H9 (cell line): Measurements from ENCODE around the gene CST9L. TPM values are rescaled to one million over a fixed set of nuclear protein-coding genes. Genes with fewer than 3 reads are reported as not detected.

Experiments
- DNase-seq: peaks from one replicate; pipeline ENCODE4 v3.0.0-alpha.2; 2017
- H2AFZ ChIP-seq: one replicate; pipeline ENCODE4 v1.6.1; 2013; ENCODE audit warnings: mild to moderate bottlenecking, low read length, control low read depth, moderate library complexity
- H2AK5ac ChIP-seq: 2 replicates; pipeline ENCODE4 v1.6.1; 2013; ENCODE audit warnings: low read length, control low read depth, mixed read lengths; ENCODE audit not compliant: insufficient read length
- H2BK120ac ChIP-seq: one replicate; pipeline ENCODE4 v1.6.1; 2013; ENCODE audit warnings: low read depth, mild to moderate bottlenecking, low read length, control low read depth, inconsistent platforms; ENCODE audit not compliant: poor library complexity, severe bottlenecking
- H2BK12ac ChIP-seq: 2 replicates; pipeline ENCODE4 v1.6.1; 2013; ENCODE audit warnings: low read length, control low read depth, mixed read lengths, low read depth; ENCODE audit not compliant: insufficient read length
- H2BK15ac ChIP-seq: 2 replicates; pipeline ENCODE4 v1.6.1; 2013; ENCODE audit warnings: low read depth, low read length, control low read depth
- H2BK20ac ChIP-seq: one replicate; pipeline ENCODE4 v1.6.1; 2013; ENCODE audit warnings: low read depth, mild to moderate bottlenecking, low read length, control low read depth, inconsistent platforms; ENCODE audit not compliant: poor library complexity, severe bottlenecking
- H2BK5ac ChIP-seq: 2 replicates; pipeline ENCODE4 v1.6.1; 2013; ENCODE audit warnings: low read length, control low read depth, mixed read lengths; ENCODE audit not compliant: insufficient read length
- H3K14ac ChIP-seq: 2 replicates; pipeline ENCODE4 v1.6.1; 2013; ENCODE audit warnings: low read length, control low read depth; ENCODE audit not compliant: insufficient read depth
- H3K18ac ChIP-seq: 2 replicates; pipeline ENCODE4 v1.6.1; 2013; ENCODE audit warnings: low read depth, mild to moderate bottlenecking, mixed read lengths, low read length, control low read depth; ENCODE audit not compliant: insufficient read length
- H3K23ac ChIP-seq: 2 replicates; pipeline ENCODE4 v1.6.1; 2013; ENCODE audit warnings: low read length, control low read depth, mixed read lengths, low read depth; ENCODE audit not compliant: insufficient read length
- H3K23me2 ChIP-seq: 2 replicates; pipeline ENCODE4 v1.6.1; 2013; ENCODE audit warnings: low read depth, mild to moderate bottlenecking, mixed read lengths, low read length, control low read depth; ENCODE audit not compliant: insufficient read length, poor library complexity, severe bottlenecking
- H3K27ac ChIP-seq: 2 replicates; pipeline ENCODE4 v1.5.1; 2013; ENCODE audit warnings: low read length, control low read depth, mixed read lengths, low read depth; ENCODE audit not compliant: insufficient read length
- H3K27me3 ChIP-seq: 2 replicates; pipeline ENCODE4 v1.6.1; 2013; ENCODE audit warnings: low read length, control low read depth, inconsistent platforms; ENCODE audit not compliant: insufficient read depth
- H3K4ac ChIP-seq: 2 replicates; pipeline ENCODE4 v1.6.1; 2013; ENCODE audit warnings: low read depth, mild to moderate bottlenecking, control low read depth, inconsistent platforms, low read length, moderate library complexity
- H3K4me1 ChIP-seq: 2 replicates; pipeline ENCODE4 v1.6.1; 2013; ENCODE audit warnings: low read length, control low read depth, inconsistent platforms; ENCODE audit not compliant: insufficient read depth
- H3K4me2 ChIP-seq: 2 replicates; pipeline ENCODE4 v1.6.1; 2013; ENCODE audit warnings: low read length, control low read depth, mixed read lengths; ENCODE audit not compliant: insufficient read length, insufficient read depth
- H3K56ac ChIP-seq: 2 replicates; pipeline ENCODE4 v1.6.1; 2013; ENCODE audit warnings: low read depth, mild to moderate bottlenecking, mixed read lengths, low read length, control low read depth; ENCODE audit not compliant: insufficient read length
- H3K79me1 ChIP-seq: 2 replicates; pipeline ENCODE4 v1.6.1; 2013; ENCODE audit warnings: low read depth, mild to moderate bottlenecking, moderate library complexity, low read length, control low read depth, inconsistent platforms; ENCODE audit not compliant: insufficient read depth, poor library complexity, severe bottlenecking
- H3K79me2 ChIP-seq: 2 replicates; pipeline ENCODE4 v1.6.1; 2013; ENCODE audit warnings: low read length, control low read depth, inconsistent platforms; ENCODE audit not compliant: insufficient read depth
- H3K9ac ChIP-seq: 2 replicates; pipeline ENCODE4 v1.6.1; 2013; ENCODE audit warnings: low read length, control low read depth, mixed read lengths; ENCODE audit not compliant: insufficient read length; ENCODE audit errors: extremely low read depth
- H3K9me3 ChIP-seq: one replicate; pipeline ENCODE4 v1.6.1; 2013; ENCODE audit warnings: low read depth, low read length, inconsistent platforms; ENCODE audit not compliant: control insufficient read depth
- H3T11ph ChIP-seq: one replicate; pipeline ENCODE4 v1.6.1; 2013; ENCODE audit warnings: mild to moderate bottlenecking, low read length, control low read depth, inconsistent platforms
- H4K20me1 ChIP-seq: one replicate; pipeline ENCODE4 v1.6.1; 2013; ENCODE audit not compliant: control insufficient read depth, insufficient read length, insufficient read depth
- H4K5ac ChIP-seq: 2 replicates; pipeline ENCODE4 v1.6.1; 2013; ENCODE audit warnings: low read depth, mild to moderate bottlenecking, mixed read lengths, low read length, control low read depth; ENCODE audit not compliant: insufficient read length
- H4K8ac ChIP-seq: replicated peaks from 2 replicates; pipeline ENCODE4 v1.6.1; 2013; ENCODE audit warnings: low read length, control low read depth, mixed read lengths, low read depth; ENCODE audit not compliant: insufficient read length
- H4K91ac ChIP-seq: 2 replicates; pipeline ENCODE4 v1.6.1; 2013; ENCODE audit warnings: low read depth, mild to moderate bottlenecking, moderate library complexity, mixed read lengths, low read length, control low read depth; ENCODE audit not compliant: insufficient read length
- H3K27ac Mint-ChIP-seq, 3 experiments: 2 replicates in 2 of 3; 3 replicates in 1 of 3; pipeline ENCODE4 v1.8.0; 2020 to 2021; ENCODE audit warnings: mixed read lengths in 3 of 3, mild to moderate bottlenecking in 1 of 3, moderate library complexity in 1 of 3
- H3K27me3 Mint-ChIP-seq: 2 replicates; pipeline ENCODE4 v1.8.0; 2021; ENCODE audit warnings: low read depth, mild to moderate bottlenecking, moderate library complexity, mixed read lengths
- H3K36me3 Mint-ChIP-seq, 3 experiments: 2 replicates in 2 of 3; 3 replicates in 1 of 3; pipeline ENCODE4 v1.8.0; 2020 to 2021; ENCODE audit warnings: low read depth in 3 of 3, mixed read lengths in 3 of 3; ENCODE audit not compliant: insufficient read depth in 1 of 3
- H3K4me1 Mint-ChIP-seq, 2 experiments: 2 replicates each; pipeline ENCODE4 v1.8.0; 2020; ENCODE audit warnings: mixed read lengths in 2 of 2
- H3K4me3 Mint-ChIP-seq, 2 experiments: 2 replicates in 1 of 2; 3 replicates in 1 of 2; pipeline ENCODE4 v1.8.0; 2020 to 2021; ENCODE audit warnings: mild to moderate bottlenecking in 2 of 2, mixed read lengths in 2 of 2, moderate library complexity in 1 of 2
- H3K9me3 Mint-ChIP-seq, 2 experiments: 2 replicates in 1 of 2; 3 replicates in 1 of 2; pipeline ENCODE4 v1.8.0; 2020; ENCODE audit warnings: mild to moderate bottlenecking in 2 of 2, mixed read lengths in 2 of 2, moderate library complexity in 1 of 2
- whole genome bisulfite sequencing: extraction: QIAGEN DNeasy Blood & Tissue Kit; methylation state at CpG from one replicate; pipeline ENCODE4 v1.1.7; 2013; ENCODE audit warnings: missing lambda C conversion rate, low lambda C conversion rate, mixed read lengths; ENCODE audit not compliant: insufficient read length; ENCODE audit errors: extremely low coverage; 5-methylcytosine and 5-hydroxymethylcytosine counted together
- total RNA-seq: library from RNA; stranded (reverse); gene quantifications from 2 replicates; pipeline ENCODE4 v1.2.1, GENCODE V29; 2021
- TF ChIP-seq, protein P1 (sequence below): fragments of 200-600 bp; sonication (generic); conservative IDR thresholded peaks from 3 replicates; pipeline ENCODE4 v1.8.0; 2021; ENCODE audit warnings: antibody characterized with exemption, mild to moderate bottlenecking

The CST9L gene
- total RNA-seq, 1 experiment from 2014 or later: not detected

DNA sequence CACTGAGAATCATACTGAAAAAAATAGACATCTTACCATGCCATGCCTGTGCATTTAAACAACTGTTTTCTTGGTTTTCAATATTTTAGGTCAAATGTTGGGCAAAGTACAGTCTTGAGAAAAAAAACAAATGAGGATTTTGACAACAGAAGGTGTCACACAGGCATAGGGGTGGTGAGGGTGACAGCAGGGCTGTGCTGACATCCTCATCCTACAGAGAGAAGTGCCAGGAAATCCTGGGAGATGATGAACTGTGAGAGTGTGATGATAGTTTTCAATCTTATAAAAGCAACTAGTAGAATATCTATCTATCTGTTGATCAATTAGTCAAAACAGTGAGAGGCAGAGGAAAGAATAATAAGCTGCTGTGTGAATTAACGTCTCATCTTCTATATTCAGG, 53.4 kb downstream of the CST9L start:
- H2BK5ac ChIP-seq: no peak overlapping the region
- H3K27me3 Mint-ChIP-seq: peaks cover 8% of the 10 kb centered on the region

More for the DNA sequence above, 53.4 kb downstream of the CST9L start:
- no peak overlapping the region for H4K5ac ChIP-seq
- H2BK12ac ChIP-seq: no peak overlapping the region
- DNase-seq: no peak
- no peak overlapping the region for H2BK20ac ChIP-seq
- H2BK120ac ChIP-seq: no peak overlapping the region
- H3K4ac ChIP-seq: no peak overlapping the region
- Mint-ChIP-seq H3K36me3 (peaks cover 0 to 15% (median 4%) of the 10 kb centered on the region in 3 experiments; a peak in 3 of 7 replicates), H3K4me3 (no peak overlapping the region; a peak in 1 of 5 replicates), H3K4me1 (peaks cover 30 to 40% of the 10 kb centered on the region in 2 experiments), H3K9me3 (peaks cover 11 to 20% of the 10 kb centered on the region in 2 experiments), H3K27ac (peak overlapping the region; percentile 19 to 42 (median 37); a peak in 4 of 7 replicates)
- H3K56ac ChIP-seq: no peak overlapping the region
- H3K9ac ChIP-seq: no peak overlapping the region
- no peak overlapping the region for H2AFZ ChIP-seq
- no peaks in the 10 kb centered on the region for H3K23me2 ChIP-seq
- TF ChIP-seq, protein P1, sequence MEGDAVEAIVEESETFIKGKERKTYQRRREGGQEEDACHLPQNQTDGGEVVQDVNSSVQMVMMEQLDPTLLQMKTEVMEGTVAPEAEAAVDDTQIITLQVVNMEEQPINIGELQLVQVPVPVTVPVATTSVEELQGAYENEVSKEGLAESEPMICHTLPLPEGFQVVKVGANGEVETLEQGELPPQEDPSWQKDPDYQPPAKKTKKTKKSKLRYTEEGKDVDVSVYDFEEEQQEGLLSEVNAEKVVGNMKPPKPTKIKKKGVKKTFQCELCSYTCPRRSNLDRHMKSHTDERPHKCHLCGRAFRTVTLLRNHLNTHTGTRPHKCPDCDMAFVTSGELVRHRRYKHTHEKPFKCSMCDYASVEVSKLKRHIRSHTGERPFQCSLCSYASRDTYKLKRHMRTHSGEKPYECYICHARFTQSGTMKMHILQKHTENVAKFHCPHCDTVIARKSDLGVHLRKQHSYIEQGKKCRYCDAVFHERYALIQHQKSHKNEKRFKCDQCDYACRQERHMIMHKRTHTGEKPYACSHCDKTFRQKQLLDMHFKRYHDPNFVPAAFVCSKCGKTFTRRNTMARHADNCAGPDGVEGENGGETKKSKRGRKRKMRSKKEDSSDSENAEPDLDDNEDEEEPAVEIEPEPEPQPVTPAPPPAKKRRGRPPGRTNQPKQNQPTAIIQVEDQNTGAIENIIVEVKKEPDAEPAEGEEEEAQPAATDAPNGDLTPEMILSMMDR: no peak
- H3K79me2 ChIP-seq: no peaks in the 10 kb centered on the region
- H2BK15ac ChIP-seq: no peak overlapping the region
- H3K23ac ChIP-seq: no peak overlapping the region
- H2AK5ac ChIP-seq: no peak overlapping the region
- no peak overlapping the region for H3K27ac ChIP-seq
- no peaks in the 10 kb centered on the region; the same call in 1 of the 2 replicates for H3K27me3 ChIP-seq
- no peak overlapping the region for H3K14ac ChIP-seq
- WGBS: no CpG with 5 or more reads among the region's 1 CpG
- no peak overlapping the region for H3K4me2 ChIP-seq
- H3K4me1 ChIP-seq: no peaks in the 10 kb centered on the region
- H3T11ph ChIP-seq: no peak overlapping the region
- no peaks in the 10 kb centered on the region for H3K9me3 ChIP-seq
- H4K8ac ChIP-seq: no peak overlapping the region
- H4K91ac ChIP-seq: no peak overlapping the region
- no peaks in the 10 kb centered on the region for H3K79me1 ChIP-seq
- H3K18ac ChIP-seq: no peak overlapping the region
- no peaks in the 10 kb centered on the region for H4K20me1 ChIP-seq

Other genes starting within 250 kb of the CST9L start
- 25.5 and 27.1 TPM in 2 replicates for gene NXT1, start 217.7 kb downstream of the CST9L start, total RNA-seq
- gene GZF1, start 206.3 kb downstream of the CST9L start, total RNA-seq: 13.0 and 17.0 TPM in 2 replicates
- gene NAPB, start 147.0 kb downstream of the CST9L start, total RNA-seq: 10.4 and 11.3 TPM in 2 replicates
- not detected in 2 replicates for gene CSTL1, start 128.8 kb downstream of the CST9L start, total RNA-seq
- not detected in 2 replicates for gene CST11, start 115.6 kb downstream of the CST9L start, total RNA-seq
- gene CST8, start 77.4 kb downstream of the CST9L start, total RNA-seq: not detected in 2 replicates
- not detected in 2 replicates for gene CST9, start 37.4 kb upstream of the CST9L start, total RNA-seq
- gene CST3, start 69.5 kb upstream of the CST9L start, total RNA-seq: 77.2 and 81.9 TPM in 2 replicates
- not detected in 2 replicates for gene CST4, start 120.6 kb upstream of the CST9L start, total RNA-seq
- 1.7 and 1.9 TPM in 2 replicates for gene CST1, start 182.5 kb upstream of the CST9L start, total RNA-seq